IMR-90 (cell line): ENCODE data around the gene SLC39A3. TPM values are rescaled to one million over a fixed set of nuclear protein-coding genes. Genes with fewer than 3 reads are reported as not detected.

Experiments
- ATAC-seq: fragments of 200-7000 bp; cut with Tn5 transposase; 2 replicates; pipeline ENCODE4 v1.9.1; 2020; ENCODE audit warnings: low read depth, mild to moderate bottlenecking, moderate library complexity
- BruUV-seq: library from RNA; stranded (reverse); fragments of 400-500 nt; replicated peaks from 2 replicates; lab custom pipeline; 2021; lab: Mats Ljungman, UMichigan
- CTCF ChIA-PET: fragments of 300-600 bp; formaldehyde crosslinking; extraction: SDS; loops from one replicate; lab custom pipeline; 2021; ENCODE audit warnings: antibody characterized with exemption; lab: Yijun Ruan, JAX
- POLR2A ChIA-PET: fragments of 300-600 bp; sonication (Branson Sonifier 250); formaldehyde crosslinking; loops from one replicate; lab custom pipeline; 2022; ENCODE audit warnings: antibody characterized with exemption; ENCODE audit not compliant: unreplicated experiment; lab: Charles Lee
- DNase-seq: peaks from one replicate; pipeline ENCODE4 v3.0.0; 2013
- H2AFZ ChIP-seq: replicated peaks from 2 replicates; pipeline ENCODE3; 2013; ENCODE audit warnings: low read length, mild to moderate bottlenecking; ENCODE audit not compliant: poor library complexity
- H2AK5ac ChIP-seq: 2 replicates; pipeline ENCODE4 v1.6.1; 2013; ENCODE audit warnings: low read depth, low read length, inconsistent platforms
- H2AK9ac ChIP-seq: replicated peaks from 2 replicates; pipeline ENCODE3; 2013; ENCODE audit warnings: mild to moderate bottlenecking, low read depth, low read length, moderate library complexity; ENCODE audit not compliant: poor library complexity
- H2BK120ac ChIP-seq: 2 replicates; pipeline ENCODE4 v1.6.1; 2013; ENCODE audit warnings: low read depth, low read length, inconsistent platforms
- H2BK15ac ChIP-seq: 3 replicates; pipeline ENCODE4 v1.6.1; 2013; ENCODE audit warnings: low read depth, low read length, inconsistent platforms
- H2BK20ac ChIP-seq: 2 replicates; pipeline ENCODE4 v1.6.1; 2013; ENCODE audit warnings: low read depth, mild to moderate bottlenecking, inconsistent platforms, low read length, moderate library complexity
- H2BK5ac ChIP-seq: 2 replicates; pipeline ENCODE4 v1.6.1; 2013; ENCODE audit warnings: mild to moderate bottlenecking, low read depth, low read length, inconsistent platforms; ENCODE audit not compliant: poor library complexity, severe bottlenecking
- H3K14ac ChIP-seq: replicated peaks from 2 replicates; pipeline ENCODE4 v1.6.1; 2013; ENCODE audit warnings: low read depth, low read length, inconsistent platforms
- H3K18ac ChIP-seq: 2 replicates; pipeline ENCODE4 v1.6.1; 2013; ENCODE audit warnings: low read depth, low read length, control low read depth
- H3K23ac ChIP-seq: 2 replicates; pipeline ENCODE4 v1.6.1; 2013; ENCODE audit warnings: low read depth, low read length, inconsistent platforms
- H3K27ac ChIP-seq: 2 replicates; pipeline ENCODE4 v1.5.1; 2013; ENCODE audit warnings: mild to moderate bottlenecking, control low read depth, low read length; ENCODE audit not compliant: insufficient read depth
- H3K27me3 ChIP-seq: 2 replicates; pipeline ENCODE4 v1.6.1; 2013; ENCODE audit warnings: low read length; ENCODE audit not compliant: control insufficient read depth, insufficient read depth
- H3K36me3 ChIP-seq: 2 replicates; pipeline ENCODE4 v1.6.1; 2013; ENCODE audit warnings: low read length, mixed read lengths; ENCODE audit not compliant: control insufficient read depth, insufficient read depth
- H3K4ac ChIP-seq: 2 replicates; pipeline ENCODE4 v1.6.1; 2013; ENCODE audit warnings: low read depth, low read length, inconsistent platforms
- H3K4me1 ChIP-seq: 2 replicates; pipeline ENCODE4 v1.6.1; 2013; ENCODE audit warnings: low read length, mixed read lengths; ENCODE audit not compliant: control insufficient read depth, insufficient read depth
- H3K4me2 ChIP-seq: 2 replicates; pipeline ENCODE4 v1.6.1; 2013; ENCODE audit warnings: low read depth, mild to moderate bottlenecking, control low read depth, low read length, moderate library complexity
- H3K4me3 ChIP-seq: 2 replicates; pipeline ENCODE4 v1.5.1; 2013; ENCODE audit warnings: low read depth, mild to moderate bottlenecking, control low read depth, low read length, moderate library complexity; ENCODE audit not compliant: insufficient read depth
- H3K56ac ChIP-seq: 2 replicates; pipeline ENCODE4 v1.6.1; 2013; ENCODE audit warnings: low read length, inconsistent platforms; ENCODE audit not compliant: insufficient read depth; ENCODE audit errors: extremely low read depth
- H3K79me1 ChIP-seq, 2 experiments: 2 replicates each; pipeline ENCODE4 v1.6.1; 2013; ENCODE audit warnings: low read length in 2 of 2, inconsistent platforms in 1 of 2, low read depth in 1 of 2
- H3K9ac ChIP-seq: 2 replicates; pipeline ENCODE4 v1.6.1; 2013; ENCODE audit warnings: low read depth, low read length, control low read depth
- H3K9me1 ChIP-seq: 2 replicates; pipeline ENCODE4 v1.6.1; 2013; ENCODE audit warnings: low read length, inconsistent platforms; ENCODE audit not compliant: insufficient read depth
- H3K9me3 ChIP-seq: 2 replicates; pipeline ENCODE4 v1.6.1; 2013; ENCODE audit warnings: low read length; ENCODE audit not compliant: control insufficient read depth, insufficient read depth
- H4K20me1 ChIP-seq: 2 replicates; pipeline ENCODE4 v1.6.1; 2013; ENCODE audit warnings: low read length, inconsistent platforms; ENCODE audit not compliant: insufficient read depth
- H4K5ac ChIP-seq: 2 replicates; pipeline ENCODE4 v1.6.1; 2013; ENCODE audit warnings: mild to moderate bottlenecking, low read depth, low read length, control low read depth
- H4K8ac ChIP-seq, 2 experiments: 2 replicates each; pipeline ENCODE4 v1.6.1; 2013; ENCODE audit warnings: low read depth in 2 of 2, low read length in 2 of 2, control low read depth in 1 of 2, inconsistent platforms in 1 of 2
- H4K91ac ChIP-seq: 2 replicates; pipeline ENCODE4 v1.6.1; 2013; ENCODE audit warnings: low read depth, low read length, inconsistent platforms; ENCODE audit not compliant: insufficient read depth
- BHLHE40 ChIP-seq: fragments of 150-350 bp; IDR thresholded peaks from 2 replicates; pipeline ENCODE4 v1.6.1; 2016; ENCODE audit warnings: mild to moderate bottlenecking, low read depth, low read length
- CEBPB ChIP-seq: IDR thresholded peaks from 2 replicates; pipeline ENCODE4 v1.6.1; 2012; ENCODE audit warnings: low read depth, low read length, improper control_type of control experiment
- CHD1 ChIP-seq: IDR thresholded peaks from 2 replicates; pipeline ENCODE4 v1.6.1; 2012; ENCODE audit warnings: low read depth, low read length, improper control_type of control experiment
- CTCF ChIP-seq: conservative IDR thresholded peaks from 2 replicates; pipeline ENCODE4 v1.5.1; 2012; ENCODE audit warnings: mild to moderate bottlenecking, low read depth, low read length, improper control_type of control experiment
- ELK1 ChIP-seq: fragments of 150-350 bp; IDR thresholded peaks from 2 replicates; pipeline ENCODE4 v1.6.1; 2016; ENCODE audit warnings: low read depth, mild to moderate bottlenecking, low read length, moderate library complexity, borderline replicate concordance
- FOS ChIP-seq: fragments of 150-350 bp; IDR thresholded peaks from 2 replicates; pipeline ENCODE4 v1.6.1; 2016; ENCODE audit warnings: low read depth, low read length
- MAFK ChIP-seq: IDR thresholded peaks from 2 replicates; pipeline ENCODE4 v1.6.1; 2012; ENCODE audit warnings: low read depth, low read length, improper control_type of control experiment
- MAZ ChIP-seq: IDR thresholded peaks from 2 replicates; pipeline ENCODE4 v1.6.1; 2012; ENCODE audit warnings: low read depth, mild to moderate bottlenecking, low read length, improper control_type of control experiment, moderate library complexity, borderline replicate concordance
- MXI1 ChIP-seq: IDR thresholded peaks from 2 replicates; pipeline ENCODE4 v1.6.1; 2012; ENCODE audit warnings: low read depth, mild to moderate bottlenecking, low read length, moderate library complexity, borderline replicate concordance
- NFE2L2 ChIP-seq: fragments of 150-350 bp; IDR thresholded peaks from 2 replicates; pipeline ENCODE4 v1.6.1; 2016; ENCODE audit warnings: low read depth, mild to moderate bottlenecking, low read length
- POLR2A ChIP-seq: IDR thresholded peaks from 2 replicates; pipeline ENCODE4 v1.6.1; 2012; ENCODE audit warnings: mild to moderate bottlenecking, low read depth, low read length
- RAD21 ChIP-seq: IDR thresholded peaks from 2 replicates; pipeline ENCODE4 v1.6.1; 2012; ENCODE audit warnings: low read length, improper control_type of control experiment
- RCOR1 ChIP-seq: IDR thresholded peaks from 2 replicates; pipeline ENCODE4 v1.6.1; 2012; ENCODE audit warnings: mild to moderate bottlenecking, low read length, improper control_type of control experiment; ENCODE audit not compliant: insufficient replicate concordance
- RFX5 ChIP-seq: IDR thresholded peaks from 2 replicates; pipeline ENCODE4 v1.8.0; 2012; ENCODE audit warnings: low read depth, mild to moderate bottlenecking, low read length, moderate library complexity
- SMC3 ChIP-seq: fragments of 150-350 bp; IDR thresholded peaks from 2 replicates; pipeline ENCODE4 v1.6.1; 2016; ENCODE audit warnings: low read depth, mild to moderate bottlenecking, antibody characterized with exemption, low read length, moderate library complexity
- WGBS, 2 experiments: methylation state at CpG; one replicate each; pipeline versions ENCODE4 v1.1.5 to v1.1.7; 2013; ENCODE audit warnings: missing lambda C conversion rate in 2 of 2; ENCODE audit not compliant: insufficient read length in 1 of 2; ENCODE audit errors: extremely low coverage in 2 of 2; 5-methylcytosine and 5-hydroxymethylcytosine counted together
- dilution Hi-C: fragments of 300-500 bp; cut with HindIII; formaldehyde crosslinking; loops from one replicate; pipeline ENCODE4 v1.14.3; 2018; ENCODE audit warnings: low sequenced_read_pairs; ENCODE audit not compliant: unreplicated experiment
- in situ Hi-C: fragments of 300-500 bp; cut with MboI; formaldehyde crosslinking; loops from 3 replicates; pipeline ENCODE4 v1.14.3; 2019; ENCODE audit warnings: low sequenced_read_pairs, inconsistent platforms, mixed read lengths
- intact Hi-C: fragments of 100-400 bp; cut with micrococcal nuclease; formaldehyde crosslinking; loops from 2 replicates; pipeline ENCODE4 v1.10.0; 2022
- polyA plus RNA-seq, 3 experiments: library from polyadenylated mRNA; depleted of rRNA; stranded (reverse); fragments of >200 nt; gene quantifications; 2 replicates each; pipeline ENCODE4 v1.2.3, GENCODE V29; 2012; ENCODE audit warnings: low replicate concordance in 1 of 3
- total RNA-seq: library from RNA; depleted of rRNA; stranded (reverse); fragments of >200 nt; gene quantifications from 2 replicates; pipeline ENCODE4 v1.2.3, GENCODE V29; 2012
- TF ChIP-seq, protein P1 (sequence below): fragments of 150-350 bp; IDR thresholded peaks from 2 replicates; pipeline ENCODE4 v1.6.1; 2017; ENCODE audit warnings: mild to moderate bottlenecking, antibody characterized with exemption, low read length, low read depth

SLC39A3 gene
- total and polyA plus RNA-seq, 2 of the 4 experiments (the other 2 are of a cell fraction), result 12.4 to 38.2 TPM

- Histone ChIP-seq H3K14ac (no peak overlapping the region), H3K9me3 (no peaks in the 10 kb centered on the region), H3K9ac (no peak overlapping the region), H3K36me3 (peaks cover 75% of the 10 kb centered on the region), H3K18ac (no peak overlapping the region), H2BK120ac (no peak overlapping the region), H2AK9ac (no peak overlapping the region), H3K79me1 (peaks cover 0 to 13% of the 10 kb centered on the region in 2 experiments; a peak in 3 of 4 replicates), H3K23ac (no peak overlapping the region), H3K27ac (no peak overlapping the region), H3K56ac (no peak overlapping the region), H4K20me1 (peaks cover 1% of the 10 kb centered on the region), H2BK20ac (no peak overlapping the region), H2AK5ac (no peak overlapping the region), H3K4me2 (no peak overlapping the region), H2BK5ac (no peak overlapping the region), H3K4me1 (no peaks in the 10 kb centered on the region), H3K4ac (no peak overlapping the region), H2AFZ (no peak overlapping the region), H4K8ac (no peak overlapping the region), H4K91ac (no peak overlapping the region), H3K9me1 (no peaks in the 10 kb centered on the region; the same call in 1 of the 2 replicates), H3K4me3 (no peak overlapping the region), H4K5ac (no peak overlapping the region), H3K27me3 (no peaks in the 10 kb centered on the region), H2BK15ac (no peak overlapping the region)
- in situ Hi-C loops (no loop called here), intact Hi-C loops (no loop called here), dilution Hi-C loops (no loop called here)
- CTCF ChIA-PET, result no interaction called here
- POLR2A ChIA-PET, result no interaction called here
- TF ChIP-seq RFX5 (no peak), BHLHE40 (no peak), CTCF (no peak), MAFK (no peak), ELK1 (no peak), FOS (no peak), CEBPB (no peak), POLR2A (no peak), CHD1 (no peak), RAD21 (no peak), RCOR1 (no peak), NFE2L2 (no peak), MAZ (no peak), SMC3 (no peak), MXI1 (no peak)
- TF ChIP-seq, protein P1, sequence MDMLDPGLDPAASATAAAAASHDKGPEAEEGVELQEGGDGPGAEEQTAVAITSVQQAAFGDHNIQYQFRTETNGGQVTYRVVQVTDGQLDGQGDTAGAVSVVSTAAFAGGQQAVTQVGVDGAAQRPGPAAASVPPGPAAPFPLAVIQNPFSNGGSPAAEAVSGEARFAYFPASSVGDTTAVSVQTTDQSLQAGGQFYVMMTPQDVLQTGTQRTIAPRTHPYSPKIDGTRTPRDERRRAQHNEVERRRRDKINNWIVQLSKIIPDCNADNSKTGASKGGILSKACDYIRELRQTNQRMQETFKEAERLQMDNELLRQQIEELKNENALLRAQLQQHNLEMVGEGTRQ, result no peak
- DNase-seq, result no peak
- BruUV-seq, result no TSS peak
- no peak for ATAC-seq
- 99% methylated on average over 8 of the region's 17 CpGs; no CpG with 5 or more reads in 1 of the 2 experiments for WGBS, 2 experiments
Observed at GRCh38 chr19:2758601-2759313, 18.9 kb upstream of the SLC39A3 start.
